Measurements from ENCODE around the gene NR3C2. TPM values are rescaled to one million over a fixed set of nuclear protein-coding genes. Genes with fewer than 3 reads are reported as not detected.

NR3C2 gene
- polyA plus RNA-seq, 1 donor from 2014 or later, result 0.06 TPM

GRCh38 chr4:148443512-148444295 lies 1.5 kb upstream of the NR3C2 start:
- H3K36me3 ChIP-seq (ENCODE audit: insufficient read depth, low read length), result no peaks in the 10 kb centered on the region
- H3K27me3 ChIP-seq (ENCODE audit: insufficient read depth, low read depth, low read length), result peaks cover 90% of the 10 kb centered on the region
- peak overlapping the region; percentile 27 for H3K9ac ChIP-seq (ENCODE audit: low read length)
- H3K9me2 ChIP-seq (ENCODE audit: insufficient read depth, low read length), result no peaks in the 10 kb centered on the region
- H3K79me2 ChIP-seq (replicated peaks; ENCODE audit: insufficient read depth, low read length), result no peaks in the 10 kb centered on the region
- no peaks in the 10 kb centered on the region for H3F3A ChIP-seq (ENCODE audit: insufficient read depth, low read length, poor library complexity, severe bottlenecking)
- peak; percentile 63 for TF ChIP-seq EZH2 (IDR thresholded peaks at IDR 0.05; ENCODE audit: borderline replicate concordance, insufficient read depth, low read length, poor library complexity, severe bottlenecking)
- TF ChIP-seq TAF1 (IDR thresholded peaks at IDR 0.05; ENCODE audit: low read depth), result no peak
- H3K4me2 ChIP-seq (ENCODE audit: low read length), result peak overlapping the region; percentile 94
- H4K20me1 ChIP-seq (ENCODE audit: insufficient read depth), result no peaks in the 10 kb centered on the region
- no peaks in the 10 kb centered on the region for H3K9me3 ChIP-seq (ENCODE audit: low read length)
- no peak overlapping the region for H2AFZ ChIP-seq (ENCODE audit: low read depth, low read length)
- H3K4me3 ChIP-seq (ENCODE audit: low read length), result peak overlapping the region; percentile 94
- H3K27ac ChIP-seq (ENCODE audit: low read length), result no peak overlapping the region

GRCh38 chr4:148442832-148443511 lies 758 bp upstream of the NR3C2 start:
- peak overlapping the region; percentile 31 for H3K9ac ChIP-seq (ENCODE audit: low read length)
- no peaks in the 10 kb centered on the region for H3K9me2 ChIP-seq (ENCODE audit: insufficient read depth, low read length)
- no peak overlapping the region for H3K27ac ChIP-seq (ENCODE audit: low read length)
- peak overlapping the region; percentile 94 for H3K4me3 ChIP-seq (ENCODE audit: low read length)
- no peaks in the 10 kb centered on the region for H3K79me2 ChIP-seq (replicated peaks; ENCODE audit: insufficient read depth, low read length)
- no peak for TF ChIP-seq POLR2AphosphoS5 (IDR thresholded peaks at IDR 0.05)
- peak; percentile 16 for TF ChIP-seq MXI1 (conservative IDR thresholded peaks at IDR 0.05; ENCODE audit: poor library complexity, severe bottlenecking)
- no peak for TF ChIP-seq CTCF (IDR thresholded peaks at IDR 0.05; ENCODE audit: poor library complexity, severe bottlenecking)
- peak; percentile 48 for TF ChIP-seq RAD21 (conservative IDR thresholded peaks at IDR 0.05)
- TF ChIP-seq REST (IDR thresholded peaks at IDR 0.05; ENCODE audit: borderline replicate concordance), result no peak
- TF ChIP-seq TAF1 (IDR thresholded peaks at IDR 0.05; ENCODE audit: low read depth), result no peak
- TF ChIP-seq EZH2 (IDR thresholded peaks at IDR 0.05; ENCODE audit: borderline replicate concordance, insufficient read depth, low read length, poor library complexity, severe bottlenecking), result no peak
- TF ChIP-seq SMC3 (conservative IDR thresholded peaks at IDR 0.05; ENCODE audit: poor library complexity), result peak; percentile 45
- no peak for TF ChIP-seq EP300 (conservative IDR thresholded peaks at IDR 0.05; ENCODE audit: poor library complexity, severe bottlenecking)
- no peaks in the 10 kb centered on the region for H4K20me1 ChIP-seq (ENCODE audit: insufficient read depth)
- H2AFZ ChIP-seq (ENCODE audit: low read depth, low read length), result no peak overlapping the region
- no peaks in the 10 kb centered on the region for H3F3A ChIP-seq (ENCODE audit: insufficient read depth, low read length, poor library complexity, severe bottlenecking)
- H3K9me3 ChIP-seq (ENCODE audit: low read length), result no peaks in the 10 kb centered on the region
- H3K36me3 ChIP-seq (ENCODE audit: insufficient read depth, low read length), result no peaks in the 10 kb centered on the region
- peaks cover 86% of the 10 kb centered on the region for H3K27me3 ChIP-seq (ENCODE audit: insufficient read depth, low read depth, low read length)
- H3K4me2 ChIP-seq (ENCODE audit: low read length), result peak overlapping the region; percentile 94

All from neural cell (in vitro differentiated cells).